Astrocyte (in vitro differentiated cells and primary cell): ENCODE results near the gene CDC45. TPM values are rescaled to one million over a fixed set of nuclear protein-coding genes. Genes with fewer than 3 reads are reported as not detected.
A peak's percentile ranks its signal among the peaks of the same experiment; 100 is the strongest.

Source experiments
- DNase-seq: peaks from one replicate; pipeline ENCODE4 v3.0.0-alpha.2; 2010; ENCODE audit warnings: low read depth
- FAIRE-seq: peaks from 2 replicates; lab custom pipeline; 2011; peaks lifted over from hg19 to GRCh38; lab: Jason Lieb, UNC
- H2AFZ ChIP-seq: 2 replicates; pipeline ENCODE4 v1.6.0; 2012; ENCODE audit warnings: low read depth, low read length, inconsistent platforms
- H3K27ac ChIP-seq: 2 replicates; pipeline ENCODE4 v1.5.1; 2011; ENCODE audit warnings: low read depth, low read length, inconsistent platforms
- H3K27me3 ChIP-seq: 2 replicates; pipeline ENCODE4 v1.6.0; 2011; ENCODE audit warnings: low read length, inconsistent platforms; ENCODE audit not compliant: insufficient read depth
- H3K36me3 ChIP-seq: 2 replicates; pipeline ENCODE4 v1.5.1; 2011; ENCODE audit warnings: low read length, inconsistent platforms; ENCODE audit not compliant: insufficient read depth
- H3K4me1 ChIP-seq: 2 replicates; pipeline ENCODE4 v1.5.1; 2011; ENCODE audit warnings: low read length, inconsistent platforms; ENCODE audit not compliant: insufficient read depth
- H3K4me2 ChIP-seq: 2 replicates; pipeline ENCODE4 v1.6.0; 2012; ENCODE audit warnings: low read length, inconsistent platforms
- H3K4me3 ChIP-seq: 2 replicates; pipeline ENCODE4 v1.5.1; 2011; ENCODE audit warnings: low read depth, mild to moderate bottlenecking, low read length, inconsistent platforms; ENCODE audit not compliant: insufficient read depth
- H3K79me2 ChIP-seq: 2 replicates; pipeline ENCODE4 v1.6.0; 2012; ENCODE audit warnings: mild to moderate bottlenecking, low read length, inconsistent platforms; ENCODE audit not compliant: insufficient read depth
- H3K9ac ChIP-seq: 2 replicates; pipeline ENCODE4 v1.6.0; 2012; ENCODE audit warnings: mild to moderate bottlenecking, low read length, inconsistent platforms
- H3K9me3 ChIP-seq: 2 replicates; pipeline ENCODE4 v1.5.1; 2012; ENCODE audit warnings: low read depth, mild to moderate bottlenecking, low read length, inconsistent platforms; ENCODE audit not compliant: insufficient read depth
- H4K20me1 ChIP-seq: 2 replicates; pipeline ENCODE4 v1.6.0; 2012; ENCODE audit warnings: low read length, inconsistent platforms; ENCODE audit not compliant: insufficient read depth
- H3K27ac Mint-ChIP-seq: one replicate; pipeline ENCODE4 v1.8.0; 2021; ENCODE audit warnings: mild to moderate bottlenecking, mixed read lengths; ENCODE audit not compliant: unreplicated experiment
- H3K27me3 Mint-ChIP-seq: one replicate; pipeline ENCODE4 v1.8.0; 2021; ENCODE audit warnings: low read depth, mixed read lengths; ENCODE audit not compliant: unreplicated experiment
- H3K36me3 Mint-ChIP-seq: one replicate; pipeline ENCODE4 v1.8.0; 2021; ENCODE audit warnings: low read depth, mixed read lengths; ENCODE audit not compliant: unreplicated experiment
- H3K4me1 Mint-ChIP-seq: one replicate; pipeline ENCODE4 v1.8.0; 2021; ENCODE audit warnings: low read depth, mixed read lengths; ENCODE audit not compliant: unreplicated experiment
- H3K4me3 Mint-ChIP-seq: one replicate; pipeline ENCODE4 v1.8.0; 2021; ENCODE audit warnings: mild to moderate bottlenecking, moderate library complexity, mixed read lengths; ENCODE audit not compliant: unreplicated experiment
- H3K9me3 Mint-ChIP-seq: one replicate; pipeline ENCODE4 v1.8.0; 2021; ENCODE audit warnings: mild to moderate bottlenecking, mixed read lengths; ENCODE audit not compliant: unreplicated experiment
- EZH2 ChIP-seq: IDR thresholded peaks from 2 replicates; pipeline ENCODE4 v1.6.1; 2012; ENCODE audit warnings: mild to moderate bottlenecking, low read length, inconsistent platforms; ENCODE audit not compliant: insufficient read depth
- total RNA-seq: library from RNA; stranded (reverse); gene quantifications from 2 replicates; pipeline ENCODE4 v1.2.1, GENCODE V29; 2021
- TF ChIP-seq, protein P1 (sequence below): IDR thresholded peaks from 2 replicates; pipeline ENCODE4 v1.5.1; 2011; ENCODE audit warnings: low read depth, mild to moderate bottlenecking, inconsistent platforms, low read length, moderate library complexity; ENCODE audit not compliant: insufficient read depth

CDC45 gene
- total RNA-seq, 1 donor from 2014 or later, result 2.1 TPM

DNA sequence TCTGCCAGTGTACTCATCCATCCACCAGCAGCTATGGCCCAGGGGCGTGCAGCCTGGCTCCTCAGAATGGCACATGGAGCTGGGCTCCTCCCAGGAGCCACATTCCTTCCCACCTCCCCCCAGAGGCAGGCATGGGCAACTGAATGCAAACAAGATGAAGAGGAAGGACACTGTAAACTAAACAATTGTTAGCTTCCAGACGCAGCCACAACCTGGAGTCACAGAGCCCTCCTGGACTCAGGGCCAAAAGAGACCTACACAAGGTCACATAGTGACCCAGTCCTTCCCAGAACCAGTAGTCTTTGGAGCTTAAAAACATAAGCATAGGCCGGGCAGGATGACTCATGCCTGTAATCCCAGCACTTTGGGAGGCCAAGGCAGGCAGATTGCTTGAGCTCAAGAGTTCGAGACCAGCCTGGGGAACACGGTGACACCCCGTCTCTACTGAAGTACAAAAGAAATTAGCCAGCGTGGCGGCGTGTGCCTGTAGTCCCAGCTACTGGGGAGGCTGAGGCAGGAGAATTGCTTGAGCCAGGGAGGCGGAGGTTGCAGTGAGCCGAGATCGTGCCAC, 75.2 kb downstream of the CDC45 start:
- FAIRE-seq, result no peak
- H3K4me2 ChIP-seq, result no peak overlapping the region
- H3K4me3 Mint-ChIP-seq, result no peak overlapping the region

DNA sequence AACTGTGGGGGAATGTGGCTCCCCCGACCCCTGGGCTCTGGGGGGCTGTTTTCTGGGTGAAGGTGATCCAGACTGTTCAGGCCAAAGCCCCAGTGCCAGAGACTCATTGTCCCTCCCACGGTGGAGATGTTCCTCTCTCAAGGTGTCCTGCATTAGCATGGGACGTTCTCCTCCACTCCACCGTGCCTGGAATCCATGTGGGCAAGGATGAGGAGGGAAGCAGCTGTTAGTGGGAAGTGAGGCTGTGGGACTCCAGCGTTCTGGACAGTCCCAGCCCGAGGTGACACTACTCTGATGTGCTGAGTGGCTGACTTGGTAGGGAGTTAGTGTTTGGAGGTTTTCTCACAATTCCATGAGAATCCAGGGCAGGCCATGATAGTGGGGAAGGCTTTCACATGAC, 75.9 kb downstream of the CDC45 start:
- H3K9me3 Mint-ChIP-seq, result no peaks in the 10 kb centered on the region

More for the DNA sequence above, 75.2 kb downstream of the CDC45 start:
- Histone ChIP-seq H4K20me1 (no peaks in the 10 kb centered on the region), H3K4me3 (no peak overlapping the region), H3K9me3 (no peaks in the 10 kb centered on the region), H3K36me3 (no peaks in the 10 kb centered on the region), H3K27ac (no peak overlapping the region), H3K4me1 (no peaks in the 10 kb centered on the region), H3K79me2 (no peaks in the 10 kb centered on the region), H2AFZ (no peak overlapping the region), H3K9ac (no peak overlapping the region), H3K27me3 (peaks cover 2% of the 10 kb centered on the region)
- Mint-ChIP-seq H3K27me3 (peaks cover 3% of the 10 kb centered on the region), H3K27ac (no peak overlapping the region), H3K9me3 (no peaks in the 10 kb centered on the region), H3K36me3 (no peaks in the 10 kb centered on the region), H3K4me1 (peaks cover 6% of the 10 kb centered on the region)
- TF ChIP-seq, protein P1, sequence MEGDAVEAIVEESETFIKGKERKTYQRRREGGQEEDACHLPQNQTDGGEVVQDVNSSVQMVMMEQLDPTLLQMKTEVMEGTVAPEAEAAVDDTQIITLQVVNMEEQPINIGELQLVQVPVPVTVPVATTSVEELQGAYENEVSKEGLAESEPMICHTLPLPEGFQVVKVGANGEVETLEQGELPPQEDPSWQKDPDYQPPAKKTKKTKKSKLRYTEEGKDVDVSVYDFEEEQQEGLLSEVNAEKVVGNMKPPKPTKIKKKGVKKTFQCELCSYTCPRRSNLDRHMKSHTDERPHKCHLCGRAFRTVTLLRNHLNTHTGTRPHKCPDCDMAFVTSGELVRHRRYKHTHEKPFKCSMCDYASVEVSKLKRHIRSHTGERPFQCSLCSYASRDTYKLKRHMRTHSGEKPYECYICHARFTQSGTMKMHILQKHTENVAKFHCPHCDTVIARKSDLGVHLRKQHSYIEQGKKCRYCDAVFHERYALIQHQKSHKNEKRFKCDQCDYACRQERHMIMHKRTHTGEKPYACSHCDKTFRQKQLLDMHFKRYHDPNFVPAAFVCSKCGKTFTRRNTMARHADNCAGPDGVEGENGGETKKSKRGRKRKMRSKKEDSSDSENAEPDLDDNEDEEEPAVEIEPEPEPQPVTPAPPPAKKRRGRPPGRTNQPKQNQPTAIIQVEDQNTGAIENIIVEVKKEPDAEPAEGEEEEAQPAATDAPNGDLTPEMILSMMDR, result peak; percentile 4
- no peak for TF ChIP-seq EZH2
- DNase-seq, result no peak

More for the DNA sequence above, 75.9 kb downstream of the CDC45 start:
- H4K20me1 ChIP-seq, result no peaks in the 10 kb centered on the region
- H3K4me3 ChIP-seq, result no peak overlapping the region
- H3K36me3 ChIP-seq, result no peaks in the 10 kb centered on the region
- no peak overlapping the region for H3K27ac Mint-ChIP-seq
- H3K4me1 ChIP-seq, result no peaks in the 10 kb centered on the region
- no peaks in the 10 kb centered on the region for H3K9me3 ChIP-seq
- no peak for TF ChIP-seq EZH2
- TF ChIP-seq, protein P1, result no peak
- no peak overlapping the region for H3K9ac ChIP-seq
- DNase-seq (no peak), FAIRE-seq (no peak)
- H3K27me3 Mint-ChIP-seq, result peaks cover 3% of the 10 kb centered on the region
- no peaks in the 10 kb centered on the region for H3K79me2 ChIP-seq
- H3K4me2 ChIP-seq, result no peak overlapping the region
- peaks cover 6% of the 10 kb centered on the region for H3K4me1 Mint-ChIP-seq
- peaks cover 2% of the 10 kb centered on the region for H3K27me3 ChIP-seq
- no peak overlapping the region for H2AFZ ChIP-seq
- H3K36me3 Mint-ChIP-seq, result no peaks in the 10 kb centered on the region
- no peak overlapping the region for H3K27ac ChIP-seq
- no peak overlapping the region for H3K4me3 Mint-ChIP-seq
